ENCODE results near the gene PNMA8B. TPM values are rescaled to one million over a fixed set of nuclear protein-coding genes. Genes with fewer than 3 reads are reported as not detected.

PNMA8B gene
- total RNA-seq, 4 donors from 2014 or later, result 3.1 to 4.2 (median 3.7) TPM

GRCh38 chr19:46482631-46483030 lies 13.0 kb downstream of the PNMA8B start:
- H3K4me3 ChIP-seq, result no peak overlapping the region
- TF ChIP-seq CTCF (IDR thresholded peaks at IDR 0.05) (no peak), EP300 (IDR thresholded peaks at IDR 0.05) (no peak), POLR2A (IDR thresholded peaks at IDR 0.05) (no peak)
- no peaks in the 10 kb centered on the region for H3K36me3 ChIP-seq
- H3K27me3 ChIP-seq, result peaks cover 0 to 18% of the 10 kb centered on the region in 2 donors
- WGBS, 2 donors, result 59 to 60% methylated on average over 3 of the region's 3 CpGs
- peaks cover 0 to 18% (median 7%) of the 10 kb centered on the region in 4 donors for H3K4me1 ChIP-seq
- peaks cover 0 to 5% (median 0%) of the 10 kb centered on the region in 4 donors for H3K9me3 ChIP-seq
- DNase-seq (ENCODE audit: low spot score in 2 of 2), result no peak
- no peak overlapping the region for H3K27ac ChIP-seq

- TF ChIP-seq EP300 (IDR thresholded peaks at IDR 0.05) (peak in 1 of 2 donors; percentile 39), CTCF (IDR thresholded peaks at IDR 0.05) (no peak)
- Histone ChIP-seq H3K36me3 (no peaks in the 10 kb centered on the region), H3K4me1 (peaks cover 0 to 12% (median under 1%) of the 10 kb centered on the region in 4 donors), H3K9me3 (peaks cover 0 to 5% (median 0%) of the 10 kb centered on the region in 4 donors), H3K27me3 (peaks cover 0 to 11% of the 10 kb centered on the region in 2 donors), H3K4me3 (no peak overlapping the region), H3K27ac (peak overlapping the region in 3 of 4 donors; percentile 25 to 74 (median 64))
- peak in 1 of 2 donors; percentile 40 for DNase-seq (ENCODE audit: low spot score in 2 of 2)
- WGBS, 2 donors, result 24 to 31% methylated on average over 5 of the region's 5 CpGs
These were observed 13.7 kb downstream of the PNMA8B start for GRCh38 chr19:46481947-46482346.

GRCh38 chr19:46481223-46481848 lies 14.3 kb downstream of the PNMA8B start:
- no peak for DNase-seq (ENCODE audit: low spot score in 2 of 2)
- TF ChIP-seq POLR2A (IDR thresholded peaks at IDR 0.05), result no peak
- TF ChIP-seq EP300 (IDR thresholded peaks at IDR 0.05), result no peak
- TF ChIP-seq CTCF (IDR thresholded peaks at IDR 0.05), result no peak
- no peak overlapping the region for H3K4me3 ChIP-seq
- peak overlapping the region in 3 of 4 donors; percentile 25 to 74 (median 64) for H3K27ac ChIP-seq
- WGBS, 2 donors, result 56 to 61% methylated on average over 16 of the region's 16 CpGs
- H3K9me3 ChIP-seq, result peaks cover 0 to 5% (median 0%) of the 10 kb centered on the region in 4 donors
- peaks cover 0 to 11% (median 0%) of the 10 kb centered on the region in 4 donors for H3K4me1 ChIP-seq
- peaks cover 0 to 5% of the 10 kb centered on the region in 2 donors for H3K27me3 ChIP-seq
- H3K36me3 ChIP-seq, result no peaks in the 10 kb centered on the region

GRCh38 chr19:46480415-46480814 lies 15.3 kb downstream of the PNMA8B start:
- TF ChIP-seq CTCF (IDR thresholded peaks at IDR 0.05) (no peak), POLR2A (IDR thresholded peaks at IDR 0.05) (no peak)
- DNase-seq (ENCODE audit: low spot score in 2 of 2), result no peak
- H3K27ac ChIP-seq, result peak overlapping the region in 2 of 4 donors; percentile 64 to 74

GRCh38 chr19:46478356-46478986 lies 17.2 kb downstream of the PNMA8B start:
- TF ChIP-seq POLR2A (IDR thresholded peaks at IDR 0.05) (no peak), EP300 (IDR thresholded peaks at IDR 0.05) (no peak), CTCF (IDR thresholded peaks at IDR 0.05) (no peak)
- H3K4me1 ChIP-seq, result peaks cover 0 to 16% (median 0%) of the 10 kb centered on the region in 4 donors
- H3K27me3 ChIP-seq, result peaks cover 0 to 10% of the 10 kb centered on the region in 2 donors
- no peak for DNase-seq (ENCODE audit: low spot score in 2 of 2)
- WGBS, 2 donors, result 51 to 55% methylated on average over 4 of the region's 4 CpGs
- H3K36me3 ChIP-seq, result no peaks in the 10 kb centered on the region
- H3K27ac ChIP-seq, result no peak overlapping the region
- H3K4me3 ChIP-seq, result no peak overlapping the region
- H3K9me3 ChIP-seq, result no peaks in the 10 kb centered on the region

More at GRCh38 chr19:46480415-46480814, 15.3 kb downstream of the PNMA8B start:
- WGBS, 2 donors, result 12 to 33% methylated on average over 12 of the region's 12 CpGs
- Histone ChIP-seq H3K9me3 (peaks cover 0 to 5% (median 0%) of the 10 kb centered on the region in 4 donors), H3K4me1 (peaks cover 0 to 11% (median 0%) of the 10 kb centered on the region in 4 donors), H3K27me3 (peaks cover 0 to 5% of the 10 kb centered on the region in 2 donors), H3K4me3 (no peak overlapping the region), H3K36me3 (no peaks in the 10 kb centered on the region)
